Stimulated activated CD8-positive, alpha-beta memory T cell treated with anti-CD3 and anti-CD28 coated beads, Interleukin-4, amount 100 ng/mL, for 24 hours (primary cell): ENCODE data around the gene GJB4.
"Not testable (repeated sequence)": the region's sequence is repeated elsewhere in the genome, so short reads cannot be mapped to it uniquely, and the experiment has no call there.

Experiments used
- DNase-seq: peaks from one replicate; pipeline ENCODE4 v3.0.0-alpha.2; 2020; ENCODE audit warnings: low read depth

GJB4 gene

DNA sequence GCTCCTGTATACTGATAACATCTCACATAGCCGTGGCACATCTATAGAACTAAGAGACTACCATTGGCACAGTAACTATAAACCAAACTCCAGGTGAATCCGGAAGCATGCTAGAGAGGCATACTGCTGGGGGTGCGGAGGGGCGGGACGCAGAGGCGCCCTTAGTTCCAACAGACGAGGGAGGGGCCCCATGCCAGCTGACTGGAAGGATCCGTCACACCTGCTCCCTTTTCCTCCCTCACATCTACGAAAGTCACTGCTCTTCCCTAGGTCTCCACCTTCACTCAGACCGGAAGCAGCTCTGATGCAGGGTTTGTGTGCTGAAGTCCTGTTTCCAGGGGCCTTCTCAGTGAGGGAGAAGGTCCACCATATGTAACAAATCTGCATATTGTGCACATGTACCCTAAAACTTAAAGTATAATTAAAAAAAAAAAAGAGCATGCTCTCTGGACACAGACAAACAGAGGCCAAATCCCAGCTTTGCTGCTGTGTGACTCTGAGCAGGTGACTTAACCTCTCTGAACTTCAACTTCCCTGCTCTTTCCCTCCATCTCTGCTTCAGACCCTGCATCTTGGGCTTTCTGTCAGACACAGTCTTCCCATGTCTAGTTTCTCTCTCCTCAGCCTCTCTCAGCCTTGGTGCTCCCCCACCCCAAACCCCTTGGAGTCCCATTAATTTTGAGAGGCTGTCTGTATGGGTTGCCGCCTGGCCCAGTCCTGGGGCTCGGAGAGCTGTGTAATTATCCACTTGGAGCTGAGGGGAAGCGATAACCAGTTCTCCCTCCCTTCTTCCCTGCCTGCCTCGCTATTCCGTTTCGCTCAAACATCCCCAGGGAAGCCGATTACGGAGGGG is 12.5 kb upstream of the GJB4 start:
- DNase-seq = no peak

DNA sequence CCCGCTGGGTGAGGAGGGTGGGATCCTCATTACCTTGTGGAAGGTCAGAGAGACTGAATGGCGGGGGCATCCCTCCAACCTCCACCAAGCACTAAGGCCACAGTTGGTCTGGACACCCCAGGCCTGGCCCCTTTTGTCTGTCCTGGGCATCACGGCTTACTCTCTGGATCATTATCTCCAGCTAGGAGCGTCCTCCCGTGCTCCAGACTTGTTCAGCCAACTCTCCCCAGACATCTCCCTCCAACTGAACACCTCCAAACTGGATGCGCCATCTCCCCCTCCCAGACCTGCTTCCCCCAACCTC is 11.9 kb upstream of the GJB4 start:
- DNase-seq = no peak

DNA sequence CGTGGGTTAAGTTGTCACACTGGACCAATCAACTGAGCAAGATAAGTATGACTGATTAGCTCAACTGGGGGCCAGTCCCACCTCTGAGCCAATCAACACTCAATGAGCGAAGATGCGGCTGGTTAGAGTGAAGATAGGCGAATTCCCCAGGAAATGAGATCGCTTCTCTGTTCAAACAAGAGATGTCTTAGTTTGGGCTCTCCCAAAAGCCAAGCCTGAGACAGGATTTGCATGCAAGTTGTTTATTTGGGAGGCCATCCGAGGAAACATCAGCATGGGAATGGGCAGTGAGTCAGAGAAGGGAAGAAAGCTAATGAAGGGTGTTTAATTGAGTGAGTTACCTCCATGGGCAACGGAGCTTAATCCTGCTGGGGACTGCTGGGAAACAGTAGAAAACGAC is 9.5 kb upstream of the GJB4 start:
- DNase-seq = no peak

DNA sequence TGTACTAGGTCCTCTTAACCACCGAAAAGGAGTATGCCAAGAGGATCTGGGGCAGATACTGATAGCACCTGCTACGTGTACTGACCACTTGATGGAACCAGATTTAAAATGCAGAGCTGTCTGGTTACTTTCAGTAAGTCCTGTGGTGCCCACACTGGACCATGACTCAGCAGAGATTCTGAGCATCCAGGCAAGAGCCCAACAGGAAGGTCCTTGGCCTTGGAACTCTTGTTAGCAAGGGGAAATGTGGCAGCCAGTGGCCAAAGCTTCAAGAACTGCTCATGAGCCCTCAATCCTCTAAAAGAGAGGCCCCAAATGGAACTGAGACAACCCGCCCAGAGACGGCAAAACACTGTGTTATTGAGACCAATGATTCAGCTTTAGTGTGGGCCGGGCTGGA is 8.9 kb upstream of the GJB4 start:
- no peak for DNase-seq

DNA sequence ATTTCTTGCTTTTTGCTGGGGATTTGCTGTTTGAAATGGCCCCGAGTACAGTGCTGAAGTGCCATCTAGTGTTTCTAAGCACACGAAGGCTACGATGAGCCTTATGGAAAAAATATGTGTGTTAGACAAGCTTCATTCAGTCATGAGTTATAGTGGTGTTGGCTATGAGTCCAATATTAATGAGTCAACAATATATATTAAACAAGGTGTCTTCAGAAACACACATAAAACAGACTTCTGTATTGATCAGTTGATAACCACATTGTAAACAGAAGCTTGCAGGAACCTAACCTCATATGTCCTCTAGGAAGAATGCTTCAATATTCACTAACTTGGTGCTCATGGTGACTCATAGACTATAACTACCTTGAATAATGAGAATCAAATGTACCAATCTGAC is 6.4 kb upstream of the GJB4 start:
- no peak for DNase-seq

DNA sequence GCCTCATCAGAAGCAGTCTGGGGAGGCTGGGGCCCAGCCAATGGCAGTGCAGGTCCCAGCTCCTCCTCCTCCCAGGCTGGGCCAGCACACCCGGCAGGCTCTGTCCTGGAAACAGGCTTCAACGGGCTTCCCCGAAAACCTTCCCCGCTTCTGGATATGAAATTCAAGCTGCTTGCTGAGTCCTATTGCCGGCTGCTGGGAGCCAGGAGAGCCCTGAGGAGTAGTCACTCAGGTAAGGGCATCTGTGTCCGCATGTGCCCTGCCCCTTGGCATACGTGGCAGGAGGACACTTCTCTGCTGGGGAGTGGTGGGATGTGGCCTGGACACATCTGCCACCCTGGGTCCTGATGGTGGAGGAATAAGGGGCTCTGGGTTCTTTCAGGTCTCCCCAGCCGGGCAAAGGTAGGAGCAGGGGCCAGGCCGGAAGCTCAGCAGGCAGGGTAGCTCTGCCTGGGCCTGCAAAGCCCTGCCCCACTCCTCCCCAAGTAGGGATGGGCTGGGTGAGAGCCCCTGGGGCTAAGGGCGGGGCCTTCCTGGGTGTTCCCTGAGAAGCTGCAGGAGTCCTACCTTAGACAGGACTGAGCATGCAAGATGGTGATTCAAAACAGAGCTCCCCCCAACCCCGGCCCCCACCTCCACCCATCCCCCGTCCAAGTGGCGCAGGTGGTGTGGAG is 4.4 kb upstream of the GJB4 start, which contains the start of gene GJB5:
Gene GJB5 (plus strand): TSS at position 84 of the 674 bp plus-strand sequence. CDS start 2,284 bp downstream, outside the sequence.
- no peak for DNase-seq

DNA sequence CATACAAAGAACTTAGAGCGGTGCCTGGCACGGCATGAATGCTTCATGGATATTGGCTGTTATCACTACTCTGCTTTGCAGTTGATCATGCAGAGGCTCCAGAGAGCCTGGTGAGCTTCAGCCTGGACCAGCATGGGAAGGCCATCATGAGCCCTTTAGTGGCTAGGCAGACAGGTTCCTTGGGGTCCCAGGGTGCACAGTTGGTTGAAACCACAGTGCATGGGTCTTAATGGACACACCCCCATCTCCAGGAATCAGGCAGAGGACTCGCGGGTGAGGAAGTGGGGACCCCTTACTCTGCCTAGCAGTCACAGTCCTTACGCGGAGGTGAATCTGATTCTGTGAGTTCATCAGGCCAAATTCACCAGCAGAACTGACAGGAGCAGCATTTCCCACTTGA is 3.6 kb upstream of the GJB4 start:
- no peak for DNase-seq

DNA sequence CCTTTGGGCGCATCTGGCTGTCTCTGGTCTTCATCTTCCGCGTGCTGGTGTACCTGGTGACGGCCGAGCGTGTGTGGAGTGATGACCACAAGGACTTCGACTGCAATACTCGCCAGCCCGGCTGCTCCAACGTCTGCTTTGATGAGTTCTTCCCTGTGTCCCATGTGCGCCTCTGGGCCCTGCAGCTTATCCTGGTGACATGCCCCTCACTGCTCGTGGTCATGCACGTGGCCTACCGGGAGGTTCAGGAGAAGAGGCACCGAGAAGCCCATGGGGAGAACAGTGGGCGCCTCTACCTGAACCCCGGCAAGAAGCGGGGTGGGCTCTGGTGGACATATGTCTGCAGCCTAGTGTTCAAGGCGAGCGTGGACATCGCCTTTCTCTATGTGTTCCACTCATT is 2.2 kb upstream of the GJB4 start:
- DNase-seq = no peak

DNA sequence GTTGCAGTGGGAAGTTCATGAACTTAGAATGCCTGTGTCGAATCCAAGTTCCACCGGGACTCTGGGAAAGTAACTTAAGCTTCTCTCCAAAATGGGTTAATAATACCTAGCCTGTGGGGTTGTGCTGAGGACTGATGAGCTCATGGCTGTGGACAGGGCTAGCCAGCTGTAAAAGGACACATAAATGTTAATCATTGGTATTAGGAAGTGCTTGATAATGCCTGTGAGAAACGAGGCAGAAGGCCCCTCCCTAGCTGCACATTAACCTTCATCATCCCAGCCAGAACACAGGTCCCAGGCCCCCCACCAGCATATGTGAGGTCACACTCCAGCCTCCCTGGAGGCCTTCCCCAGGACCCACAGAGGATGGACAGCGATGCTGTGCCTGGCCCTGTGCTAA is 789 bp upstream of the GJB4 start:
- no peak for DNase-seq

DNA sequence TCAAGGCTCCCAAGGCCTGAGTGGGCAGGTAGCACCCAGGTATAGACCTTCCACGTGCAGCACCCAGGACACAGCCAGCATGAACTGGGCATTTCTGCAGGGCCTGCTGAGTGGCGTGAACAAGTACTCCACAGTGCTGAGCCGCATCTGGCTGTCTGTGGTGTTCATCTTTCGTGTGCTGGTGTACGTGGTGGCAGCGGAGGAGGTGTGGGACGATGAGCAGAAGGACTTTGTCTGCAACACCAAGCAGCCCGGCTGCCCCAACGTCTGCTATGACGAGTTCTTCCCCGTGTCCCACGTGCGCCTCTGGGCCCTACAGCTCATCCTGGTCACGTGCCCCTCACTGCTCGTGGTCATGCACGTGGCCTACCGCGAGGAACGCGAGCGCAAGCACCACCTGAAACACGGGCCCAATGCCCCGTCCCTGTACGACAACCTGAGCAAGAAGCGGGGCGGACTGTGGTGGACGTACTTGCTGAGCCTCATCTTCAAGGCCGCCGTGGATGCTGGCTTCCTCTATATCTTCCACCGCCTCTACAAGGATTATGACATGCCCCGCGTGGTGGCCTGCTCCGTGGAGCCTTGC is 1.7 kb downstream of the GJB4 start:
- DNase-seq = no peak

DNA sequence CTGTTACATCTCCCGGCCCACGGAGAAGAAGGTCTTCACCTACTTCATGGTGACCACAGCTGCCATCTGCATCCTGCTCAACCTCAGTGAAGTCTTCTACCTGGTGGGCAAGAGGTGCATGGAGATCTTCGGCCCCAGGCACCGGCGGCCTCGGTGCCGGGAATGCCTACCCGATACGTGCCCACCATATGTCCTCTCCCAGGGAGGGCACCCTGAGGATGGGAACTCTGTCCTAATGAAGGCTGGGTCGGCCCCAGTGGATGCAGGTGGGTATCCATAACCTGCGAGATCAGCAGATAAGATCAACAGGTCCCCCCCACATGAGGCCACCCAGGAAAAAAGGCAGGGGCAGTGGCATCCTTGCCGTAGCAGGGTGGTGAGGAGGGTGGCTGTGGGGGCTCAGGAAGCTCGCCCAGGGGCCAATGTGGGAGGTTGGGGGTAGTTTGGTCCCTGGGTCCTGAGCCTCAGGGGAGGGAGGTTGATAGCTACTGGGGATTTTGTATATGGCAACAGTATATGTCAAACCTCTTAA is 2.3 kb downstream of the GJB4 start:
- no peak for DNase-seq

DNA sequence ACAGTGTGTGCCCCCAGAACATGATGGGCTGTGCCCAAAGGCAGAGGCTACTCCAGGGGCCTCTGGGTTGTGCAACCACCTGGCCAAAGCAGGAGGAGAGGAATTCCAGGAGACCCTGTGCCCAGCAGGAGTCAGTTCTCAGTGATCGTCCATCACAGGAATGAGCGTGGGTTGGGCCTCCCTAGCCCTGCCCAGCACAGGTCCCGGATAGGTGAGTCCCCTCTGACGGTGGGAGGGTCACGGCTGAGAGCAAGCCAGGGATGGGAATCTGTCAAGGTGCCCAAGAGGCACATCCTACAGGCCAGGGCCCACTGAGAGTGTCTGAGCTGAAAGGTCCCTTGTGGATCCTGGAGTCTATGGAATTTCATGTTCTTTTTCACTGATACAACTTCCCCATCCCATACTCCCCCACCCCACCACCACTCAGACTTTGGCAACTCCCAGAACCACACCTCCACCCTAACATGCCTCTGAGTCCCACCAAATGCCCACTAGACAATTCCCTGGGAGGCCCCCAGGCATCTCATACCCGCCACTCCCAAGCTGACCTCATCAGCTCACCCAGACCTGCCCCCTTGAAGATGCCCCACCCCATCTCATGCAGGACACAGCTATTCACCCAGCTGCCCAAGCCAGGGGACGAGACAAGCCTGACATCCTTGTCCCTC is 3.1 kb downstream of the GJB4 start:
- DNase-seq = no peak

DNA sequence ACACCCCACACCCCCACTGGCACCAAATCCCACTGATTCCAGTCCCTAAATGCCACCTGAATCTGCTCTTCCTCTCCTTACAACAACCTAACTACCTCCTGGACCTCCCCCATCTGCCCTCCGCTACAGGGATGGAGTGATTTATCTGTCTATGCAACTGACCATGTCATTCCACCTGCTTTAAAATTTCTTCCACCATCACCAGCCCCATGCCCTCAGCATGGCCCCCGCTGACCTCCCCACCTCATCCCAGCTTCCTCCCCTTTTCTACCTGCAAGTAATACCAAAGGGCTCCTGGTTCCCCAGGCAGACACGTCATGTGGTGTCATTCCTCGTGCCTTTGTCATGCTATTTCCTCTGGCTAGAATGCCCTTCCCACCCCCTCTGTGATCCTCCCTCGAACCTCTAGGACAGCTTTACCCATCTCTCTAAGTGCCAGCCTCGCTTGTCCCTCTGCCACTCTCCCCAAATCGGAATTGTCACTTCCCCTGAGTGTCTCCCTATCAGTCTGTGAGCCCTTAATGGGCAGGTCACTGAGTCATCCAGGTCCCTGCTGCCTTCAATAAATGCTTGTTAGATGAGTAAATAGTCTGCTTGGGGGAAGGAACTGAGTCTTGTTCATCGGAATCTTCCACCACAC is 3.7 kb downstream of the GJB4 start:
- no peak for DNase-seq

DNA sequence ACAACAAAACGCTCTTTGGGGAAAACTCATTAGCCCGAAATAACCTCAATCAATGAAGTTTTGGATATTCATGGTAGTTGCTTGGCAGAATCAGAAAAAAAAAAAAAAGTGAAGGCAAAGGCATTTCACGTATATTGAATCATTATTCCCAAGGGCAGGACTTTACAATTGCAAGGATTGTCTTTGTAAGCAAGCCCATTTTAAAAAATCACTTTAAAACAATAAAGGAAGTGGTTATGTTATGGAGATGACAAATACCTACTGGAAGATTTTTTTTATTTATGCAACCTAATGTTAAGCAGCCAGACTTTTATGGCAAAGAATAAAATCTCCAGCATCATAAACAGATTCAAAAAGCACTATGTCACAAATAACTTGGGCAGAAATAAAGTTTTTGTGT is 9.3 kb downstream of the GJB4 start:
- no peak for DNase-seq

DNA sequence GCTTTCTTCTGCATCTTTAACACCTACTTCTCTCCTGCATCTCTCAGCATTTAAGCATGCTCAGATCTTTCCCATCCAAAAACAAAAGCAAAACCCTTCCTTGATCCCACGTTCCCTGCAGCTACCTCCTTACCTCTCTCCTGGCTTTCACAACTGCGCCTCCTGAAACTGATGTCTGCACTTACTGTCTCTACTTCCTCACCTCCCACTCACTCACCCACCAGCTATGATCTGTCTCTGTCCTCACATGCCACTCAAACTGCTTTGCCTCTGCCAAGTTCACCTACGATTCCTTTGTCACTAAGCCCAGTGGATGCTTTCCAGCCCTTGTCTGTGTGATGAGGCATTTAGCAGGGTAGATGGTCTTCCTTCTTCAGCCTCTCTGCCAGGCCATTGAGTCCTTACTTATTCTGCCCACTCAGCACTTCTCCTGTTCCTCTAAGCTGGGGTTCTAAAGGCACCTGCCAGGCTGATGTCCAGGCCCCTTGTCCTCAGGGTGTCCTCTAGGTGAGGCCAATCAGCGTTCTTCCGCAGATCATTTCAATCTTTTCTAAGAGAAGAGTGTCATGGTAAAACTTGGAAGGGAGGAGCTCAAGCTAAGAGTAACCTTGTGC is 11.5 kb downstream of the GJB4 start:
- DNase-seq = no peak

DNA sequence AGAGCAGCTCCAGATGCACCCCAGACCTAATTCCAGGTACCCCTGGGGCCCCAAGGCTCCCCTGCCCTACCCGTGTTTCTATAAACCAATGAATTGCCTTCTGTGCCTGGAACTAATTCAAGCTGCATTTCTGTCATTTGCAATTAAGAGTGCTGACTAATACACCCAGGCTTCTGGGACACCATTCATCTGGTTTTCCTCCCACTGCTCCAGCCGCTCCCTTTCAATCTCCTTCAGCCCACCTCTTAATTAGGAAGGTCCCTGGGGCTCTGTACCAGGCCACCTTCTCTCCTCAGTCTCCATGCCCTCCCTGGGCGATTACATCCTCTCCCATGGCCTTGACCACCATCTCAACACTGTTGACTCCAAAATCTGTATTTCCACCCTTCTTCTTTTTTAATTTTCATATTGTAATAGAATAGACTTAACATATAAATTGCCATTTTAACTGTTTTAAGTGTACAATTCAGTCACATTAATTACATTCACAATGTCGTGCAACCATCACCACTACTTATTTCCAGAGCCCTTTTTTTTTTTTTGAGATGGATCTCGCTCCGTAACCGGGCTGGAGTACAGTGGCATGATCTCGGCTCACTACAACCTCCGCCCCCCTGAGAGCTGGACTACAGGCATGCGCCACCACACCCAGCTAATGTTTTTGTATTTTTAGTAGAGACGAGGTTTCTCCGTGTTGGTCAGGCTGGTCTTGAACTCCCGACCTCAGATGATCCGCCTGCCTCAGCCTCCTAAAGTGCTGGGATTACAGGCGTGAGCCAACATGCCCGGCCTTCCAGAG is 12.2 kb downstream of the GJB4 start:
- DNase-seq = no peak

DNA sequence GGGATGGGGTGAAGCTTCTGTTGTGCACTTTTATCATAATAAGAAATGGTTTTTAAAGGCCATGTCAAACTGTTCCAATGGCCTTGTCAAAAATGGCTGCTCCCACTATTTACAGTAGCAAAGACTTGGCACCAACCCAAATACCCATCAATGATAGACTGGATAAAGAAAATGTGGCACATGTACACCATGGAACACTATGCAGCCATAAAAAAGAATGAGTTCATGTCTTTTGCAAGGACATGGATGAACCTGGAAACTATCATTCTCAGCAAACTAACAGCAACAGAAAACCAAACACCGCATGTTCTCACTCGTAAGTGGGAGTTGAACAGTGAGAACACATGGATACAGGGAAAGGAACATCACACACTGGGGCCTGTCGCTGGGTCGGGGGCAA is 13.6 kb downstream of the GJB4 start:
- DNase-seq = not testable (repeated sequence)

DNA sequence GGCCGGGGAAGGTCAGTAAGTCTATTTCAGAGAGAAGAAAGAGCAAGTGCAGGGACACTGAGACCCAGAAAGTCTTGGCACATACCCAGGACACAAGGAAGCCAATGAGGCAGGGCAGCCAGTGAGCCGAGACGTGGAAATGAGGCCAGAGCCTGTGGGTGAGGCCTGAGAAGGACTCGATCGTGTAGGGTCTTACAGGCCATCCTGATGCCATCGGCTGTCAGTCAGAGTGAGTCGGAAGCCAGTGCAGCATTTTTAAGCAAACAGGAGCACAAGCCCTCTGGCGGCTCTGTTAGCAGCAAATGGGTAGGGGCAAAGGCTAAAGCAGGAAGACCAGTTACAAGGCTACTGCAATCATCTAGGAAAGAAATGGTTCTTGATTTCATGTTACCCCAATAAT is 15.4 kb downstream of the GJB4 start:
- DNase-seq = no peak

DNA sequence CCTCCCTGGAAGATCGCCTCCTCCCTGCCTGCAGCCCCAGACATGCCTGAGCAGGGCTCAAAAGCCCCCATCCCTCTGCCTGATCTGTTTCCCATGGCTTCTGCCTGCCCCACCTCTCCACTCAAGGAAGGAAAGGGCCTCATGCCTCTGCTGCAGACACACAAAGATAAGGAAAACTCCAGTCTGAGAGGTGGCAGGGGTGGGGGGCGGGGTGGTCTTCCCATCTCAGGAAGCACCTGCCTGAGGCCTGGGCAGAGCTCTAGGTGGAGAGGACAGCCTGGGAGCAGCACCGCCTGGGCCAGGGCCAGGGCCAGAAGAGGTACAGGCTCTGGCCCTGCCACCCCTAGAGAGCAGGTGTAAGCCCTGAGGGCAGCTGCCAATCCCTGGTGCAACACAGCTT is 17.4 kb downstream of the GJB4 start:
- DNase-seq = no peak

DNA sequence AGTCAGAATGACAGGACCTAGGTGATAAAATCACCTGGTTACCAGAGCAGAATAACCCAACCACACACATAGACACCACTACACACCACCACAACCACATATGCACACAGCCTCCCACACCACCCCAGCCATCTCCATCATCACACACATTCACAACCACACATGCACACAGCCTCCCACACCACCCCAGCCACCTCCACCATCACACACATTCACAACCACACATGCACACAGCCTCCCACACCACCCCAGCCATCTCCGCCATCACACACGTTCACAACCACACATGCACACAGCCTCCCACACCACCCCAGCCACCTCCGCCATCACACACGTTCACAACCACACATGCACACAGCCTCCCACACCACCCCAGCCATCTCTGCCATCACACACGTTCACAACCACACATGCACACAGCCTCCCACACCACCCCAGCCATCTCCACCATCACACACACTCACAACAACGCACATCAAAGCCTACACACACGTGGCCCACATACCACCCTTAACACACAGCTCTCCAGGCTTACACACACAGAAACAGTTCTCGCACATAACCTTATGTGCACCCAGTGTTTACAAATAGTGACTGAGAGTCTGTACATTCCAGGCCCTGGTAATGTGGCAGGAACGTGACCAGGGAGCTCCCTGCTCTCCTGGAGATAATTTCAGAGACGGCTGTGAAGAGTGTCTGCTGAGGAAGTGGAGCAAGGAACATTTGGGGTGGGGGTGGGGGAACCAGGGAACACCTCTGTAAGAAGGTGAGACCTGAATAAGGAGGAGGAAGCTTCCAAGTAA is 18.2 kb downstream of the GJB4 start:
- DNase-seq = no peak
